ENCODE data around the gene MED31. TPM values are rescaled to one million over a fixed set of nuclear protein-coding genes. Genes with fewer than 3 reads are reported as not detected.

Gene MED31
- total and polyA plus RNA-seq, 2 of the 13 experiments (the other 11 are each of a cell fraction or from before 2014, with no cell fraction given) = 19.0 to 20.9 TPM

DNA sequence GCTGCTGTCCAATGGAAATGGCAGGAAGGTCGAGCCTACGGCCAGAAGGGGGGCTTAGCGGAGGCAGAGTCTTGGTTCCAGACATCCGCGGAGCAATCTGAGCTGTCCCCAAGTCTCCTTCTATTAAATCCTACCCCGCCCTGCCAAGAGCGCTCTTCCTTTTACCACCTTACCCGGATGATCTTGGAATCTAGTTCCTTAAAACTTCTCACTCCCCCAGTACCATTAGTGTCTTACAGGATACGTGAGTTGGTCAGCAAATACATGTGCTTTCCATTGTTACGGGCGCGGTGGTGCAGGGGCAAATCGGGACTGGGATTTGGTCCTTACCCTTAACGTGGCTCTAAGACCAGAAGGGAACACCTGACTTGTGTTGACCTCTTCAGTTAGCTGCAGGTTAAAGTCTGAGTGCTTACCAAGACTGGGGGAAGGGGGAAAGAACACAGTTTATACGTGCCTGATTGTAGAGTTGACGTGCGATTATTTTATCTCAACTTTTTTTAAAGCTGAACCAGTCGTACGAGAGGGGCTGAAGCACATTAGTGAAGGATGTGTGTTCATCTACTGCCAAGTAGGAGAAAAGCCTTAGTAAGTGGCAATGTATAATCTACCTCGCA lies 10.1 kb downstream of the MED31 start (continued):
- TF ChIP-seq, protein P1, sequence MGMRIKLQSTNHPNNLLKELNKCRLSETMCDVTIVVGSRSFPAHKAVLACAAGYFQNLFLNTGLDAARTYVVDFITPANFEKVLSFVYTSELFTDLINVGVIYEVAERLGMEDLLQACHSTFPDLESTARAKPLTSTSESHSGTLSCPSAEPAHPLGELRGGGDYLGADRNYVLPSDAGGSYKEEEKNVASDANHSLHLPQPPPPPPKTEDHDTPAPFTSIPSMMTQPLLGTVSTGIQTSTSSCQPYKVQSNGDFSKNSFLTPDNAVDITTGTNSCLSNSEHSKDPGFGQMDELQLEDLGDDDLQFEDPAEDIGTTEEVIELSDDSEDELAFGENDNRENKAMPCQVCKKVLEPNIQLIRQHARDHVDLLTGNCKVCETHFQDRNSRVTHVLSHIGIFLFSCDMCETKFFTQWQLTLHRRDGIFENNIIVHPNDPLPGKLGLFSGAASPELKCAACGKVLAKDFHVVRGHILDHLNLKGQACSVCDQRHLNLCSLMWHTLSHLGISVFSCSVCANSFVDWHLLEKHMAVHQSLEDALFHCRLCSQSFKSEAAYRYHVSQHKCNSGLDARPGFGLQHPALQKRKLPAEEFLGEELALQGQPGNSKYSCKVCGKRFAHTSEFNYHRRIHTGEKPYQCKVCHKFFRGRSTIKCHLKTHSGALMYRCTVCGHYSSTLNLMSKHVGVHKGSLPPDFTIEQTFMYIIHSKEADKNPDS (CRISPR knock-in tag; IDR thresholded peaks at IDR 0.05) = no peak
- TF ChIP-seq EZH2 (conservative IDR thresholded peaks at IDR 0.05; ENCODE audit: low read depth, low read length) (no peak), NR2F6 (IDR thresholded peaks at IDR 0.05) (0 out of 2 replicates have a peak, but pooled peaks have one; percentile 3), NR2F6 (CRISPR knock-in tag; IDR thresholded peaks at IDR 0.05) (no peak), ZNF615 (CRISPR knock-in tag; IDR thresholded peaks at IDR 0.05; ENCODE audit: borderline replicate concordance) (no peak), POLR2A (IDR thresholded peaks at IDR 0.05; ENCODE audit: insufficient read depth in 1 of 2, low read depth in 2 of 2, low read length in 2 of 2) (no peak)
- TF ChIP-seq, protein P2, sequence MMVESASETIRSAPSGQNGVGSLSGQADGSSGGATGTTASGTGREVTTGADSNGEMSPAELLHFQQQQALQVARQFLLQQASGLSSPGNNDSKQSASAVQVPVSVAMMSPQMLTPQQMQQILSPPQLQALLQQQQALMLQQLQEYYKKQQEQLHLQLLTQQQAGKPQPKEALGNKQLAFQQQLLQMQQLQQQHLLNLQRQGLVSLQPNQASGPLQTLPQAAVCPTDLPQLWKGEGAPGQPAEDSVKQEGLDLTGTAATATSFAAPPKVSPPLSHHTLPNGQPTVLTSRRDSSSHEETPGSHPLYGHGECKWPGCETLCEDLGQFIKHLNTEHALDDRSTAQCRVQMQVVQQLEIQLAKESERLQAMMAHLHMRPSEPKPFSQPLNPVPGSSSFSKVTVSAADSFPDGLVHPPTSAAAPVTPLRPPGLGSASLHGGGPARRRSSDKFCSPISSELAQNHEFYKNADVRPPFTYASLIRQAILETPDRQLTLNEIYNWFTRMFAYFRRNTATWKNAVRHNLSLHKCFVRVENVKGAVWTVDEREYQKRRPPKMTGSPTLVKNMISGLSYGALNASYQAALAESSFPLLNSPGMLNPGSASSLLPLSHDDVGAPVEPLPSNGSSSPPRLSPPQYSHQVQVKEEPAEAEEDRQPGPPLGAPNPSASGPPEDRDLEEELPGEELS (CRISPR knock-in tag; IDR thresholded peaks at IDR 0.05) = no peak
- TF ChIP-seq, protein P3, sequence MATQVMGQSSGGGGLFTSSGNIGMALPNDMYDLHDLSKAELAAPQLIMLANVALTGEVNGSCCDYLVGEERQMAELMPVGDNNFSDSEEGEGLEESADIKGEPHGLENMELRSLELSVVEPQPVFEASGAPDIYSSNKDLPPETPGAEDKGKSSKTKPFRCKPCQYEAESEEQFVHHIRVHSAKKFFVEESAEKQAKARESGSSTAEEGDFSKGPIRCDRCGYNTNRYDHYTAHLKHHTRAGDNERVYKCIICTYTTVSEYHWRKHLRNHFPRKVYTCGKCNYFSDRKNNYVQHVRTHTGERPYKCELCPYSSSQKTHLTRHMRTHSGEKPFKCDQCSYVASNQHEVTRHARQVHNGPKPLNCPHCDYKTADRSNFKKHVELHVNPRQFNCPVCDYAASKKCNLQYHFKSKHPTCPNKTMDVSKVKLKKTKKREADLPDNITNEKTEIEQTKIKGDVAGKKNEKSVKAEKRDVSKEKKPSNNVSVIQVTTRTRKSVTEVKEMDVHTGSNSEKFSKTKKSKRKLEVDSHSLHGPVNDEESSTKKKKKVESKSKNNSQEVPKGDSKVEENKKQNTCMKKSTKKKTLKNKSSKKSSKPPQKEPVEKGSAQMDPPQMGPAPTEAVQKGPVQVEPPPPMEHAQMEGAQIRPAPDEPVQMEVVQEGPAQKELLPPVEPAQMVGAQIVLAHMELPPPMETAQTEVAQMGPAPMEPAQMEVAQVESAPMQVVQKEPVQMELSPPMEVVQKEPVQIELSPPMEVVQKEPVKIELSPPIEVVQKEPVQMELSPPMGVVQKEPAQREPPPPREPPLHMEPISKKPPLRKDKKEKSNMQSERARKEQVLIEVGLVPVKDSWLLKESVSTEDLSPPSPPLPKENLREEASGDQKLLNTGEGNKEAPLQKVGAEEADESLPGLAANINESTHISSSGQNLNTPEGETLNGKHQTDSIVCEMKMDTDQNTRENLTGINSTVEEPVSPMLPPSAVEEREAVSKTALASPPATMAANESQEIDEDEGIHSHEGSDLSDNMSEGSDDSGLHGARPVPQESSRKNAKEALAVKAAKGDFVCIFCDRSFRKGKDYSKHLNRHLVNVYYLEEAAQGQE (IDR thresholded peaks at IDR 0.05; ENCODE audit: borderline replicate concordance in 1 of 2, low read depth in 1 of 2, low read length in 2 of 2) = peak in 1 of 2 experiments; percentile 2; a peak in 1 of 4 replicates
- TF ChIP-seq, protein P4, sequence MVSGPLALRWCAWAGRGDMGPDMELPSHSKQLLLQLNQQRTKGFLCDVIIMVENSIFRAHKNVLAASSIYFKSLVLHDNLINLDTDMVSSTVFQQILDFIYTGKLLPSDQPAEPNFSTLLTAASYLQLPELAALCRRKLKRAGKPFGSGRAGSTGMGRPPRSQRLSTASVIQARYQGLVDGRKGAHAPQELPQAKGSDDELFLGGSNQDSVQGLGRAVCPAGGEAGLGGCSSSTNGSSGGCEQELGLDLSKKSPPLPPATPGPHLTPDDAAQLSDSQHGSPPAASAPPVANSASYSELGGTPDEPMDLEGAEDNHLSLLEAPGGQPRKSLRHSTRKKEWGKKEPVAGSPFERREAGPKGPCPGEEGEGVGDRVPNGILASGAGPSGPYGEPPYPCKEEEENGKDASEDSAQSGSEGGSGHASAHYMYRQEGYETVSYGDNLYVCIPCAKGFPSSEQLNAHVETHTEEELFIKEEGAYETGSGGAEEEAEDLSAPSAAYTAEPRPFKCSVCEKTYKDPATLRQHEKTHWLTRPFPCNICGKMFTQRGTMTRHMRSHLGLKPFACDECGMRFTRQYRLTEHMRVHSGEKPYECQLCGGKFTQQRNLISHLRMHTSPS (CRISPR knock-in tag; IDR thresholded peaks at IDR 0.05; ENCODE audit: low read depth) = peak; percentile 4; the same call in 1 of the 2 replicates
- TF ChIP-seq, protein P5, sequence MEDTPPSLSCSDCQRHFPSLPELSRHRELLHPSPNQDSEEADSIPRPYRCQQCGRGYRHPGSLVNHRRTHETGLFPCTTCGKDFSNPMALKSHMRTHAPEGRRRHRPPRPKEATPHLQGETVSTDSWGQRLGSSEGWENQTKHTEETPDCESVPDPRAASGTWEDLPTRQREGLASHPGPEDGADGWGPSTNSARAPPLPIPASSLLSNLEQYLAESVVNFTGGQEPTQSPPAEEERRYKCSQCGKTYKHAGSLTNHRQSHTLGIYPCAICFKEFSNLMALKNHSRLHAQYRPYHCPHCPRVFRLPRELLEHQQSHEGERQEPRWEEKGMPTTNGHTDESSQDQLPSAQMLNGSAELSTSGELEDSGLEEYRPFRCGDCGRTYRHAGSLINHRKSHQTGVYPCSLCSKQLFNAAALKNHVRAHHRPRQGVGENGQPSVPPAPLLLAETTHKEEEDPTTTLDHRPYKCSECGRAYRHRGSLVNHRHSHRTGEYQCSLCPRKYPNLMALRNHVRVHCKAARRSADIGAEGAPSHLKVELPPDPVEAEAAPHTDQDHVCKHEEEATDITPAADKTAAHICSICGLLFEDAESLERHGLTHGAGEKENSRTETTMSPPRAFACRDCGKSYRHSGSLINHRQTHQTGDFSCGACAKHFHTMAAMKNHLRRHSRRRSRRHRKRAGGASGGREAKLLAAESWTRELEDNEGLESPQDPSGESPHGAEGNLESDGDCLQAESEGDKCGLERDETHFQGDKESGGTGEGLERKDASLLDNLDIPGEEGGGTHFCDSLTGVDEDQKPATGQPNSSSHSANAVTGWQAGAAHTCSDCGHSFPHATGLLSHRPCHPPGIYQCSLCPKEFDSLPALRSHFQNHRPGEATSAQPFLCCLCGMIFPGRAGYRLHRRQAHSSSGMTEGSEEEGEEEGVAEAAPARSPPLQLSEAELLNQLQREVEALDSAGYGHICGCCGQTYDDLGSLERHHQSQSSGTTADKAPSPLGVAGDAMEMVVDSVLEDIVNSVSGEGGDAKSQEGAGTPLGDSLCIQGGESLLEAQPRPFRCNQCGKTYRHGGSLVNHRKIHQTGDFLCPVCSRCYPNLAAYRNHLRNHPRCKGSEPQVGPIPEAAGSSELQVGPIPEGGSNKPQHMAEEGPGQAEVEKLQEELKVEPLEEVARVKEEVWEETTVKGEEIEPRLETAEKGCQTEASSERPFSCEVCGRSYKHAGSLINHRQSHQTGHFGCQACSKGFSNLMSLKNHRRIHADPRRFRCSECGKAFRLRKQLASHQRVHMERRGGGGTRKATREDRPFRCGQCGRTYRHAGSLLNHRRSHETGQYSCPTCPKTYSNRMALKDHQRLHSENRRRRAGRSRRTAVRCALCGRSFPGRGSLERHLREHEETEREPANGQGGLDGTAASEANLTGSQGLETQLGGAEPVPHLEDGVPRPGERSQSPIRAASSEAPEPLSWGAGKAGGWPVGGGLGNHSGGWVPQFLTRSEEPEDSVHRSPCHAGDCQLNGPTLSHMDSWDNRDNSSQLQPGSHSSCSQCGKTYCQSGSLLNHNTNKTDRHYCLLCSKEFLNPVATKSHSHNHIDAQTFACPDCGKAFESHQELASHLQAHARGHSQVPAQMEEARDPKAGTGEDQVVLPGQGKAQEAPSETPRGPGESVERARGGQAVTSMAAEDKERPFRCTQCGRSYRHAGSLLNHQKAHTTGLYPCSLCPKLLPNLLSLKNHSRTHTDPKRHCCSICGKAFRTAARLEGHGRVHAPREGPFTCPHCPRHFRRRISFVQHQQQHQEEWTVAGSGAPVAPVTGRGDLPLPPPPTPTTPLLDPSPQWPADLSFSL (CRISPR knock-in tag; IDR thresholded peaks at IDR 0.05) = no peak

Data from HepG2 (cell line).